Effector CD4-positive, alpha-beta T cell (primary cell): ENCODE data around the gene C20orf202.
A peak's percentile ranks its signal among the peaks of the same experiment; 100 is the strongest.
"Not testable (repeated sequence)": the region's sequence is repeated elsewhere in the genome, so short reads cannot be mapped to it uniquely, and the experiment has no call there.

Experiments
- DNase-seq: peaks from one replicate; pipeline ENCODE4 v3.0.0-alpha.2; 2020

The C20orf202 gene

GRCh38 chr20:1209447-1210387, 6.5 kb downstream of the C20orf202 start:
- DNase-seq, result no peak

- DNase-seq, result no peak
These were observed 7.2 kb downstream of the C20orf202 start for GRCh38 chr20:1210501-1210900.

GRCh38 chr20:1212023-1212422, 8.8 kb downstream of the C20orf202 start:
- DNase-seq, result no peak

GRCh38 chr20:1212607-1213396, 9.5 kb downstream of the C20orf202 start:
- peak; percentile 61 for DNase-seq

GRCh38 chr20:1214838-1215261, 11.6 kb downstream of the C20orf202 start:
- no peak for DNase-seq

GRCh38 chr20:1215386-1216170, 12.3 kb downstream of the C20orf202 start:
- DNase-seq, result no peak

- not testable (repeated sequence) for DNase-seq
These were observed 13.5 kb downstream of the C20orf202 start for GRCh38 chr20:1216527-1217427.

GRCh38 chr20:1222750-1223149, 19.5 kb downstream of the C20orf202 start:
- DNase-seq, result not testable (repeated sequence)

- DNase-seq, result no peak
These were observed 21.1 kb downstream of the C20orf202 start for GRCh38 chr20:1224205-1224890.

- DNase-seq, result no peak
These were observed 22.1 kb downstream of the C20orf202 start for GRCh38 chr20:1225263-1225782.

- DNase-seq, result peak; percentile 77
These were observed 22.8 kb downstream of the C20orf202 start, which contains the start of gene RAD21L1 for GRCh38 chr20:1225783-1226654. Gene RAD21L1 (plus strand): TSS chr20:1226044. CDS start chr20:1228454, 2,410 bp downstream.

- DNase-seq, result no peak
These were observed 26.3 kb downstream of the C20orf202 start for GRCh38 chr20:1229541-1229940.

- no peak for DNase-seq
These were observed 29.2 kb downstream of the C20orf202 start for GRCh38 chr20:1232286-1233111.

- DNase-seq, result no peak
These were observed 37.3 kb downstream of the C20orf202 start for GRCh38 chr20:1240549-1240948.

- DNase-seq, result no peak
These were observed 38.2 kb downstream of the C20orf202 start for GRCh38 chr20:1241456-1241855.

GRCh38 chr20:1242099-1242498, 38.8 kb downstream of the C20orf202 start:
- no peak for DNase-seq

- no peak for DNase-seq
These were observed 39.3 kb downstream of the C20orf202 start for GRCh38 chr20:1242530-1242929.

GRCh38 chr20:1245578-1245977, 42.3 kb downstream of the C20orf202 start:
- DNase-seq, result no peak

GRCh38 chr20:1247689-1248088, 44.4 kb downstream of the C20orf202 start:
- no peak for DNase-seq
